ENCODE measurements around the gene C5orf58.

DNA sequence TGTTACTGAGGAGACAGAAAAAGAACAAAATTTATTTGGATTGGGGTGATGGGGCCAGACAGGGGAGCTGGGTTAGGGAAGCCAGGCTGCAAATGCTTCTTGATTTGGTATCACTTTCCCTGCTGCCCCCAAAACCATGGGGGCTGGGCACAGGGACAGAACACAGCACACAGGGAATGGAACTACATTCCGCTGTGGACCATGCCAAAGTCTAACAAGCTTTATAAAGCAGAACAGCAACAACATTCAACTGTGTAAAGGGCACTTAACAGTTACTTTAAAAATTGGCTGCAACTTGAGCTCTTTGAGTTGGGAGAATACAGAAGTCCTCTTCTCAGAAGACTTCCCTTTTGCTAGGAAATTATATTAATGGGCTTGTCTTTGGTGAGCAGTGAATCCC is 23.8 kb downstream of the C5orf58 start:
- no peak for TF ChIP-seq CTCF (conservative IDR thresholded peaks at IDR 0.05 in 1 of 2, IDR thresholded peaks at IDR 0.05 in 1 of 2; ENCODE audit: low read depth in 1 of 2, low read length in 2 of 2)
- TF ChIP-seq EZH2 (IDR thresholded peaks at IDR 0.05; ENCODE audit: low read length, missing control alignments) = no peak
